ENCODE measurements around the gene PROX1. TPM values are rescaled to one million over a fixed set of nuclear protein-coding genes. Genes with fewer than 3 reads are reported as not detected.

PROX1 gene
- total RNA-seq, 1 donor from 2014 or later, result not detected

DNA sequence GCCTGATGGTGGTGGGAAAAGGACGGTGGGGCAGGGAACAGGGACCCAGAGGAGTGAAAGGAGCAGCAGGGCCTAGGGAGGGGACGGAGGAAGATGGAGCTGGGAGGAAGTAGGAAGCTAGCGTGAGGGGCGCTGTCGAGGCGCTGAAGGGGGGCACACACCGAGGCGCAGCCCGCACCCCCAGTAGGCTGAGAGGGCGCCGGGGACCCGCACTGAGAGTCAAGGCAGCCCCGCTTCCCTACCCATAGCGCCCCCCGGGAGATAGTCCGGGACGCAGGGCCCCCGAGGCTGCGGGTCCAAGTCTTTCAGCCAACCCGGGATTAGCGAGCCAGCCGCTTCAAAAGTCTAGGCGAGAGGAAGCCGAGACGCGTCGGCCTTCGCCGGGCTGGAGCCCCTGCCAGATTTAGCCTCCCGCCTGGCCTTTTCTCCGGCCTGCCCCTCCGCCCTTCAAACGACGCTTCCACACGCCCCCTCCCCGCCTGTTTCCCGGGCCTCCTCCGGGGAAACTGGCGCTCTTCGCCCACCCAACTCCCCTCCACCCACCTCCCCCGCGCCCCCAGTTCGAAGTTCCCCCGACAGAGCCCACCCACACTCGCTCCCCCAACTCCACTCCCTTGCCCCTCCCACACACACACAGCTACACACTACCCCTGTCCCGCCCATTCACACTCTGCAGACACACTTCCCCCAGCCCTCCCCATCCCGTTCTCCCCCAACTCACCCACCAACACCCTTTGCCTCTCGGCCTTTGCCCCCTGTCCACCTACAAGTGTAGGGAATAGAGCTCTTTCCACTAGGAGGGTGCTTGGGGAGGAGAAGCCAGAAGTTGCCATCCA lies 7.8 kb upstream of the PROX1 start:
- intact Hi-C loops (cut with micrococcal nuclease), result loop anchor here (10.0 kb wide), 2 partner anchors 265 to 855 kb away; no protein-coding TSS in a partner anchor

DNA sequence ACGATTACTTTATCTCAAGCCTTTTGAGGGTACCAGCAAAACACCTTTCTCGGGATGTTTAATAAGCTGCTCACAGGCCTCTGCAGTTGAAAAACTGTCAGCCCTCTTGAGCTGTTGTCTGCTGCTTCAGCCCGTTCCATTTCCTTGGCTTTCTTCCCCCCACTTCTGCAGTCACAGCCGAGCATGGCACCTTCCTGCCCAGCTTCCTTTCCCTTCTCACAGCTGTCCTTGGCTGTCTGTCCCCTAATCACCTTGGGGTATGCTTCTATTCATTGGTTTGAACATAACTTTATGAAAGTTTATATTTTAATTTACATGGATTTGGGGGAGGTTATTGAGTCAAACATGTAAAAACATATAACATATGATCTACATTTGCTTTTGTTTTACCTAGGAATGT lies 6.9 kb upstream of the PROX1 start:
- intact Hi-C loops (cut with micrococcal nuclease), result loop anchor here (10.0 kb wide), 2 partner anchors 266 to 856 kb away; no protein-coding TSS in a partner anchor

DNA sequence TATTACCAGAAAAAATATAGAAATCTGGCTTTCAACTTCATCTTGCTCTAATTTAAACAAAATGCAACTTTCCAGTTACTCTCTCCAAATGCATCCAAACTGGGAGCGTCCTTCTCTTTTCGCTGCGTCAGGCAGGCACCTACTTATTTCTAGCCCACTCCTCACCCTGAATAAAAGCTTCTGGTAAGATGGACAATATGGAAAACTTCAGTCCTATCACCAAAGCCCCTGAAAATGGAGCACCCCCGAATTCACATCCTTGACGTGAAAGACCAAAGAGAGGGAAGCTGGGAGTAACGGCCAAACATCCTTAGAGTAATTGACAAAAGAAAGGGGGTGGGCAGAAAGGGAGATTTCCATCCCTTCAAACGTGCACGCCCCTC lies 5.5 kb upstream of the PROX1 start:
- intact Hi-C loops (cut with micrococcal nuclease), result loop anchor here (10.0 kb wide), 2 partner anchors 267 to 857 kb away; no protein-coding TSS in a partner anchor

DNA sequence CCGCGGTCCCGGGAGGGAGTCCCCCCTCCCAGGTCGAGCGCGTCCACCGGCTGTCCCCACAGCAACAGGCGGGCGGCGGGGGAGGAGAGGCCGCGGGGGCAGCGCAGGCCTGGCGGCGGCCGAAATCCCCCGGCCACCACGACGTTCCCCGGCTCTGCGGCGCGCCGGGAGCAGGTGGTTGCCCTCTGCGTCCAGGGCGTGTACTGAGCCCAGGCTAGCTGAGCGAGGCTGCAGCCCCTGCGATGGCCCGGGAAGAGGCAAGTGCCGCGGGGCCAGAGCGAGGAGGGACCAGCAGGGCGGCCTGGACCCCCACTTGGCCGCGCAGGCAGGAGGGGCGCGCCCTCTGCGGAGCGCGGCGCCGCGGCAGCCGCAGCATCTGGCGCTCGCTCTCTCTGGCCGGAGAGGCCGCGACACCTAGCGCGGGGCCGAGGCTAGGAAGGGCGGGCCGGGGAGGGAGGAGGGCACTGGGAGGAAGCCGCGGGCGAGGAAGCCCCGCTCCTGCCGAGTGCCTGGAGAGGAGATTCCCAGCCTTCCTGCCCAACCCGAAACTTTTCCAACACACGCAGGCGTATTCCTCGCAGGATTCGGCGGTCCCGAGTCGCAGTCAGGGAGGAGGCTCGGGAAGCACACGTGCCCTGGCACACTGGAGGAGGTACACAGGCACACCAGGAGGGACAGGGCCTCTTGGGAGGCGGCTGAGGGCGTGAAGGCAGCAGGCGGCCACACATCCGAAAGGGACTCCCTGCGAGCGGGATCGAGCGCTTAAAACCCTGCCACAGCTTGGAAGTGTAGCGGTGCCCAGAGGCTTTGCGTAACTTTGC lies 4.9 kb upstream of the PROX1 start:
- intact Hi-C loops (cut with micrococcal nuclease), result loop anchor here (10.0 kb wide), 2 partner anchors 268 to 858 kb away; no protein-coding TSS in a partner anchor

DNA sequence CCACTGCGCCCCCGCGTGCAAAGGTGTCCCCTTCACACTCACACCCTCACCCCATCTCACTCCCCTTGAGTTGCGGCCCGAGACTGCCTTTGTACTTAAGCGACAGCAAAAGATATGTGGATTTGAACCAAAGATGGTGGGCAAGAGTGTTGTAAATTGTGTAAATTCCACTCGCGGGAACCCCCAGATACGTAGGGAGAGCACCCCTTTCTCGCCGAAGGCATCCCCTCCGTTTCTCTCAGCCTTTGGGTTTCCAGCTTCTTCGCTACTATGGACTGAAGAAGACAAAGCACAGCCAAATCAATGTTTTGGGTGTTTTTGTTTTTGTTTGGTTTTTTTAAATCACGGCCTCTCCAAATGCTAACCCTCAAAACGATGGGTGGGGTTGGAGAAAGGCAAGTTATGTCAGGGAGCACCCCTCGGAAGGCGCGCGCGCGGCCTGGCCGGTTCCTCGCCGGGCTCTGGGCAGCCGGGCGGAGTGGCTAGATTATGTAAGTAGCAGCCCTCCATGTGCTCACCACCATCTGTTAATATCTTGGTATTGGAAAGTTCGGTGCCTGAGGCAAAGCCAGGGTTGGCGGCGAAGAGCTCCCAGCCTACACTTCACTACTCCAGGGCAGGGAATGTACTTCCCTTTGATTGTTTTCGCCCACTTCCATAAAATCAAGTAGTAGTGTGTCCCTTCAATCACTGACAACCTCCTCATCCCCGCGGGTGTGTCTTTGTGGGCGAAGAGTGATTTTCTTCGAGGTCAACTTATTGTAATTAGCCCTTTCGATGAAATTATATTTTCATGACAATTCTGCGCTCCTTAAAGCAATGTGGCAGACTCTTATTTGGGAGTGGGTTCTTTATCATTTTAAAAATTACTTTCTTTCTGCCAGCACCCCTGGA lies 4.0 kb upstream of the PROX1 start:
- intact Hi-C loops (cut with micrococcal nuclease), result loop anchor here (2.0 to 10.0 kb wide), 3 partner anchors 269 to 859 kb away; no protein-coding TSS in a partner anchor

DNA sequence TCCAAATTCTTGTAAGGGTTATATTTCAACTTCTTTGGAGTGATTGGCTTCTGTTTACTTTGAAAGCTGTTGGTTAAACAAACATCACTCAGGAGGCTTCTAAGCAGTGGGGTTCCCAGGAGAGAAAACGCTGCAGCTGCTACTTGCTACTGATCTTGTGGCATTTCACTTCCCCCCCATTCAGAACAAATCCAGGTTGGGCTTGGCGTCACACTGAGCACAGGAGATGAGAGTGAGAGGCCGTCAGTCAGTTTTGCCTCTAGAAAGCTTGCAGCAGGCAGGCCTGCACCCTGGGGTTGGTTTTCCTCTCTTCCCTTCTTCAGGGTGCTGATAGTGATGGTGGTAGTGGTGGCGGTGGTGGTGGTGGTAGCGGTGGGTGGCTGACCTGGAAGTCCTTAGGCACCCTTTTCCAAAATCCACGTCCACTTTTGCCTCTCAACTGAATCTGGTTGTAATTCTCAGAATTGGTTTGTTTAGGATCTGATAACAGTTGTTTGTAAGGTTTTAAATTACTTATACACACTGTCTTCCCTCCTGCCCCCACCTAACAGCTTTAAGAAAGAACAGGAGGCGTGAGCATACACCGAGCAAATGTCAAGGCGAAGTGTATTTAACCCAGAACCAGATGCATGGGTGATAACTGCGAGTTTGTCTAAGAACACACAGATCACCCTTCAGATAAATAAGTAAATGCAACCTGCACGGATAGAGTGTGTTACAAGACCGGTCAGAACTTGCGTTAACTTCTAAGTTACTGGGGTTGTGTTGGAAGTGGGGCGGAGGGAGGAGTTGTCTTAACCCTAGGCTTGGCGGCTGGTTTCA lies 3.2 kb upstream of the PROX1 start:
- intact Hi-C loops (cut with micrococcal nuclease), result loop anchor here (2.0 to 10.0 kb wide), 6 partner anchors 203 to 860 kb away; partner anchors contain the start of gene SMYD2

DNA sequence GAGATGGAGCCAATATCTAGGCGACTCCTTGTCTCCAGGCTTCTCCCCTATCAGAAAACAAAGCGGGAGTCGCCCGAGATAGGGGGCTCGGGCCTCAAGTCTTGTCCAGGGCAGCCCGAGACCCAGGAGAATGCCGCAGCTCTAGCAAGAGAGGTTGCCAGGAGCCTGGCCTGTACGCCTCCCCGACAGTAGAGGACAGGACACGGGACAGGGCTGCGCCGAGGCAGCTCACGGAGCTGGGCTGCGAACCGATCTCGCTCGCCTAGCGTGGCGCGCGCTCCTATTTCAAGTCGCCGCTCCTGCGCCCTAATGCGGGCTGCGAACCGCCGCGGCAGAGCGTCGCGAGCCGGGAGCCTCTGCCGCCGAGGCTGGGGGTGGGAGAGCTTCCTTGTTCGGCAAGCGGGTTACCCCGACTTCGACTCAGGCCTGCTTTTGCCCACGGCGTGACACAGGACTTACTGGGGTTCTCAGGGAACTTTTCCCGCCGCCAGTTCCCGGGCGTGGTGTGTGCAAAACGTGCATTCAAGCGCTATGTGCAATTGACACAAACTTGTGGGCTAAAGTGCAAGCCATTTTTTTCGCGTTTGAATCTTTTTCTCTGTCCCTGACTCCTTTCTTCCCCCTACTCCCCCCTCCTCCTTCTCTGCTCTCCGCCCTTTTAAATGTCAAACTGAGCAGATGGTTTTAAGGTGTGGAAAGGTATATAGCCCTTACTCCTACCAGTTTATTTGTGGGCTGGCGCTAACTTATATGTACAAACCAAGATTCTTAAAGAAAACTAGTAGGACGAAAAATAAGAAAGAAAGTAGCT lies 2.4 kb upstream of the PROX1 start:
- intact Hi-C loops (cut with micrococcal nuclease), result loop anchor here (2.0 to 10.0 kb wide), 6 partner anchors 202 to 861 kb away; partner anchors contain the start of gene SMYD2

DNA sequence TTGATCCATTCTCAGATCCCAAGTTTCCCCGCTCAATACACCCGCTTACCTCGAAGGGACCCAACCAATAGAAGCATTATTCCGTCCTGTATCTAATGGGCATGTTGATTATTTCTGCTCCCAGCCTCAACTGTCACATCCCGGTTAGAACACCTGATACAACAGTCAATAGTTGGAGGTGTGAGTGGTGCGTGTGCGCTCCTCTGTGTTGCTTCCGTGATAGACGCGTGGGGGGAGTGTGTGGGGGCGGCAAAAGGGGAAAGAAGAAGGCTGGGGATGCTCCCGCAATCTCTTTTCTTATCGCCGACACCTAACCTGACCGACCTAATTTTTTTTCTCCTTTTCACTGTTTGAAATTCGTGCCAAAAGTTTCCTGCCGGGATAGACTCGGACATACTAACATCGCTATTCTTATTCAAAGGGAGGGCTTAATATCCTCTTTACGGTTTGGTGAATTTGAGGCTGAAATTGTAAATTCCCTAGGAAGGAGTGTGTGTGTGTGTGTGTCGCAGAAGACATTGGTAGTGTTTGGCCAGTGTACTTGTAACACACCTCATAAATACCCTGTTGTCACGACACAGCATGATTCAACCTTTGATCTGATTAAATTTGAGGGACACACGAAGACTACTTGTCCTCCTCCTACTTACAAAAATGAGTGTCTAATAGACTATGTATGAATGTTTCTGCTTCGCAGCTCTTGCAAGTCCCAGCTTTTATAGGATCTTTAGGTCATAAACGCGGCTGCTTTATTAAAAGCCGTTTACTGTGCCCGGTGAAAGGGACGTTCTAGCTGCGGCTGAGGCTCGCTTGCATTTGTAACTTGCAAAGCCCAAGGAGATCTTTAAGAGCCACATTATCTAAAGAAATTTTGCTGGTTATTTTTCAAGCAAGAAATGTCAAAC lies 1.5 kb upstream of the PROX1 start:
- intact Hi-C loops (cut with micrococcal nuclease), result loop anchor here (5.0 to 10.0 kb wide), 5 partner anchors 201 to 861 kb away; partner anchors contain the start of gene SMYD2

DNA sequence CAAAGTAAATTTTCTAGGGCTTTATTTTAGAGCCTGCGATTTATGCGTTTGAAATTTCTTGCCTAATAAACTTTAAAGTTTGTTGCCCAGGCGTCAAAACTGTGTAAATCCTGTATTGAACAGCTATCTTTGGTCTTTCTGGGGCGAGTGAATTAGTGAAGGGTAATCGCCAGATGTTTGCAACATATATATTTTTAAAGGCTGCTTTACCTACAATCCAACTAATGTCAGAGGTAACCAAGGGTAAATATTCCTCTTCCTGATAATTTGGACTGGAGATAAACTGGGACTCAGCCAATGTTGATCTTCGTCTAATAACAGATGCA lies 885 bp upstream of the PROX1 start:
- intact Hi-C loops (cut with micrococcal nuclease), result loop anchor here (5.0 to 10.0 kb wide), 5 partner anchors 200 to 862 kb away; partner anchors contain the start of gene SMYD2

DNA sequence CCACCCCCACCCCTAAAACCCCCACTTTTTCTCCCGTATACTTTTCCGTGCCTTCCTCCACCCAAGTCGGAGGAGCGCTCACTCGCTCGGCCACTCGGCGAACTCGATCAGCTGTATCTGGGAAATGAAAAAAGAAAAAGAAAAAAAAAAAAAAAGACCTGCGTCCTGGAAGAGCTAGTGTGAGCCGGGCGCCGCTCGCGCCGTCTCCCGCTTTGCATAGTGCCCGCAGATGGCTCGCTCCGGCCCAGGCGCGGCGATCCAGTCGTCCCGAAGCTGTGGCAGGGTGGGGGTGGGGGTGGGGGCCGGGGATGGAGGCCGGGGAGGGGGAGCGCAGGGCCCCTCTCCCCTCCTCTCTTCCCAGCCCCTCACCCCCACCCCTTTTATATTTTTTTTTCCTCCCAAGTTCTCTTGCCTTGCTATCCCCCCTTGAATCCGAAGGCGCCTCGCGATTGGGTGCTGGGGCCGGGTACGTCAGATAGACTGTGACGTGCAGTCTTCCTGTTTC lies 299 bp upstream of the PROX1 start:
- intact Hi-C loops (cut with micrococcal nuclease), result loop anchor here (5.0 to 10.0 kb wide), 5 partner anchors 200 to 863 kb away; partner anchors contain the start of gene SMYD2

DNA sequence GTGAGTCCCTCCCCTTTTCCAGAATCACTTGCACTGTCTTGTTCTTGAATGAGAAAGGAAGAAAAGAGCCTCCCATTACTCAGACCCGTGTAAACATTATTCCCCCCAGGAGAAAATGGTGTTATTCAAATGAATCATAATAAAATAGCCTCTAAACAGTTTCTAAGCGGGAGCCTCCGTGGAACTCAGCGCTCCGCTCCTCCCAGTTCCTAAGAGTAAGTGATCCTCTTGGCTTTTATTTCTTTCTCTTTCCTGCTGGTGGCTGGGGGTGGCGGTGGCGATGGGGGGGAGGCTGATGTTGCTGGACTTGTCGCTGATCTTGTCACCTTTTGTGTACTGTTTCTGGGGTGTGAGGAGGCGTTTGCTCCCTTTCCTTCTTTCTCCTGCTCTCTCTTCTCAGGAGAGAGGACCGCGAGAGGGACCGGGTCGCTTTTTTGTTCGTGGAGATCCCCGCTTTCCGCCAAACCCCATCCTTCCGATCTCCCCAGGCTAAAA lies 781 bp downstream of the PROX1 start:
- intact Hi-C loops (cut with micrococcal nuclease), result loop anchor here (5.0 to 10.0 kb wide), 5 partner anchors 199 to 864 kb away; partner anchors contain the start of gene SMYD2

DNA sequence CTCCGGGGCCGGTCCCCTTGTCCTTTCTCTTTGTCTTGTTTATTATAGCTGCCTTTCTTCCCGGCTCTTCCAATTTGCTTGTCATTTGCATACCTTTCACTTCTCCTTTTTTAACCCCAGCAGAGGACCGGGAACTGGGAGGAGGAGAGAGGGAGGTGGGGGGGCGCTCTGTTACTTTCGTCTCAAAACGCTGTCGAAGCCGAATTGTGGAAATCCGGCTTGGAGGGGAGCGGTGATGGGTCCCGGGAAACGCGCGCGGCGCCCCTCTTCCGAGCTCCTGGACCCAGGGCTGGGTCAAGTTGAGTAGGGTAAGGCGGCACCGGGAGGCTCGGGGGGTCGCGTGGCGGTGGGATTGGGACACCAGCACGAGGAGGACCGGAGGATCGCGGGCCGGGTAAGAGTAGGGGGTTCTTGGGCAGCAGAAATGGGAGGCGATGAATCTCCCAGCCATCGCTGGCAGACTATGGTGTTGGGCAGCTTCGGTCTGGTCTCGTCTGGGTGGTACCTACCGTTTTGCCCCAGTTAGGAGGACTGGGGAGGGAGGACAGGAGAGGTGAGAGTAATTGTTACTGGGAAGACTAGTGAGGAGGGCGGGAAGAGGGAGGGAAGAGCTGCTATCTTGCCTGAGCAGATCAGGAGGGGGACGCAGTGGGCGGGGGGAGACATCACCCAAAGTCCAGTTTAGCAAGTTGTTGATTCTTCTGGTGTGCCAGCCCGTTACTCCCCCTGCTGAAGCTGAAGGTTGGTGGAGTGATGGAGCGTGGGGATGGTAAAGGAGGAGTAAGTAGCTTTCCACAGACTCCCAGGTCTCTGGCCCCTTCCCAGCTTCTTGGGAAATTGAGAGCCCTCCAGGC lies 1.5 kb downstream of the PROX1 start:
- intact Hi-C loops (cut with micrococcal nuclease), result loop anchor here (5.0 to 10.0 kb wide), 5 partner anchors 198 to 864 kb away; partner anchors contain the start of gene SMYD2

DNA sequence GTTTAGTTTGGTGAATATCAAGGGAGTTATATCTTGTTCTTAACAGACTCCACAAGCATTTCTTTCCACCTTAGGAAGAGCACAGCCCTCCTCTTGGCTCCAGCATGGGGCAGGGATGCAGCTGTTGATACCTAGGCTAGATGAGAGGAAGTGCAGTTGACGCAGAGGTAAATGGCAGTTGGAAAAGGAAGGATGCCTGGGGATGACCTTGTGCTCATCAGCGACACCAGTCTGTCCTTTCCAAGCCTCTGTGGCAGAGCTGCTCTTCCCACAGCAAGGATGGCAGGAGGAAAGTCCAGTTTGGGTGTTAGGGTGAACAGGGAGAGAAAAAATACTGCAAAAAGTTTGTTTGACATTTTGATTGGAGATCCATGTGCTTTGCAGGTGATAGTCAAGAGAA lies 6.2 kb downstream of the PROX1 start:
- intact Hi-C loops (cut with micrococcal nuclease), result no loop called here

DNA sequence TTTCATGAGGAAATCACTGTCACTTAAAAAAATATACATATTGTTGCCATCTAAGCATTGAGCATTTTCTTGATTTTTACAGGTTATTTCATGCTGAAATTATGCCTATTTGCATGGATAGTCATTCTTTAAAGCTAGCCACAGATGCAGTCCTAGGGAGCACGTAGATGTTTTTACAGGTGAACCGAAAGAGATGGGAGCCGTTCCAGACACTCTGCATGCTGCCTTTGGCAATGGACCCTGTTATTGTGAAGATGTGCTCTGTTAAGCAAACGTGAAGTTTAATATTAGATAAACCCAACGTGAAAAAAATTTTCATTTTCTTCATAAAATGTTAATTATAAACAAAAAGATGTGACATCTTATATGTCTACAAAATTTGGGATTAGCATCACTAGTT lies 7.1 kb downstream of the PROX1 start:
- intact Hi-C loops (cut with micrococcal nuclease), result no loop called here

DNA sequence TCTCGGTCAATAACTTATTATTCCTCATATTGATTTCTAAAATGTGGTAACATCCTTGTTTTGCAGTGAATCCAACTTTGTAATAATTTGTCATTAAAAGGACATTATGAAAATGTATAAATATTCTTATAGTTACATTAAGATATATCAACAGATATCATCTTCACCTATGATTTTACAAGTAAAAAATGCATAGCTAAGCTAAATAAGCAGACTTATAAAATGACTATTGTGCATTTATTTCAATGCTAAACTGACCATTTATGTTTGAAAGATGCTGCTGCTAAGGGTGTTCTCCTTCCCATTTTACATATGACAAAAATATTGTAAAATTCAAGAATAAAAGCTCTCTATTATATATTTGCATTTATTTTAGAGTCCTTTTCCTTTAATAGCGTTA lies 7.8 kb downstream of the PROX1 start:
- intact Hi-C loops (cut with micrococcal nuclease), result no loop called here

DNA sequence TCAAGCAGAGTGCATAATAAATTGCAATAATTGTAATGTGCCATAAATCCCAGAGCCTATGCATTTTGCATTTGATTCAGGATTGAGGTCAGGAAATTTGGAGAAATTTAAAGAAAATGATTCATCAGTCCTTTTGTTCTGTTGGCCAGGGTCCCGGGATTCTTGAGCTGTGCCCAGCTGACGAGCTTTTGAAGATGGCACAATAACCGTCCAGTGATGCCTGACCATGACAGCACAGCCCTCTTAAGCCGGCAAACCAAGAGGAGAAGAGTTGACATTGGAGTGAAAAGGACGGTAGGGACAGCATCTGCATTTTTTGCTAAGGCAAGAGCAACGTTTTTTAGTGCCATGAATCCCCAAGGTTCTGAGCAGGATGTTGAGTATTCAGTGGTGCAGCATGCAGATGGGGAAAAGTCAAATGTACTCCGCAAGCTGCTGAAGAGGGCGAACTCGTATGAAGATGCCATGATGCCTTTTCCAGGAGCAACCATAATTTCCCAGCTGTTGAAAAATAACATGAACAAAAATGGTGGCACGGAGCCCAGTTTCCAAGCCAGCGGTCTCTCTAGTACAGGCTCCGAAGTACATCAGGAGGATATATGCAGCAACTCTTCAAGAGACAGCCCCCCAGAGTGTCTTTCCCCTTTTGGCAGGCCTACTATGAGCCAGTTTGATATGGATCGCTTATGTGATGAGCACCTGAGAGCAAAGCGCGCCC lies 8.7 kb downstream of the PROX1 start:
- intact Hi-C loops (cut with micrococcal nuclease), result no loop called here

Data from T-helper 1 cell treated with Interleukin-12 subunit alpha and Interleukin-12 subunit beta and Interleukin-4 antibody, amounts not matched to agents 30 ng/mL and 1 ng/mL, for 36 hours (primary cell).